GM12873 (cell line): ENCODE data around the gene RBBP4.

Experiments used
- TF ChIP-seq, protein P1 (sequence below): IDR thresholded peaks from 2 replicates; pipeline ENCODE4 v1.5.1; 2012; ENCODE audit warnings: low read depth, mild to moderate bottlenecking, moderate library complexity, low read length, control low read depth; ENCODE audit not compliant: insufficient read depth; ENCODE audit errors: missing control alignments

Gene RBBP4

DNA sequence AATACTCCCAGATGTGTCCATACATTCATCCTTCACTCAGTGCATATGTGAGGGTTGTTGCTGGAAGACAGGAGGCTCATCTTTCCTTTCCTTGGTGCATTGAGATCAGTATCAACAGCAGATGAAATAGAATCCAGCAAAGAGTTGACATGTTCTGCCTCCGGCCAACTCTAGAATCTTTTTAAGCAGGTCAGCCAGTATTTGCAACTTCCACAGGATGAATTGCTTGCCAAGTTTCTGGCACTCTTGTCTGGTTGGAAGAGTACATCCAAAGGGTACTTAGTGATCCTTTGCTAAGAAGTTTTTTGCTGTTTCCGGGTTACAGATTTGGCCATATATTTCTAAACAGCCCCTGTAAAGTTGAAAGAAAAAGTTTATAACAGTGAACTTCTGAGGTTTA lies 30.5 kb downstream of the RBBP4 start:
- TF ChIP-seq, protein P1, sequence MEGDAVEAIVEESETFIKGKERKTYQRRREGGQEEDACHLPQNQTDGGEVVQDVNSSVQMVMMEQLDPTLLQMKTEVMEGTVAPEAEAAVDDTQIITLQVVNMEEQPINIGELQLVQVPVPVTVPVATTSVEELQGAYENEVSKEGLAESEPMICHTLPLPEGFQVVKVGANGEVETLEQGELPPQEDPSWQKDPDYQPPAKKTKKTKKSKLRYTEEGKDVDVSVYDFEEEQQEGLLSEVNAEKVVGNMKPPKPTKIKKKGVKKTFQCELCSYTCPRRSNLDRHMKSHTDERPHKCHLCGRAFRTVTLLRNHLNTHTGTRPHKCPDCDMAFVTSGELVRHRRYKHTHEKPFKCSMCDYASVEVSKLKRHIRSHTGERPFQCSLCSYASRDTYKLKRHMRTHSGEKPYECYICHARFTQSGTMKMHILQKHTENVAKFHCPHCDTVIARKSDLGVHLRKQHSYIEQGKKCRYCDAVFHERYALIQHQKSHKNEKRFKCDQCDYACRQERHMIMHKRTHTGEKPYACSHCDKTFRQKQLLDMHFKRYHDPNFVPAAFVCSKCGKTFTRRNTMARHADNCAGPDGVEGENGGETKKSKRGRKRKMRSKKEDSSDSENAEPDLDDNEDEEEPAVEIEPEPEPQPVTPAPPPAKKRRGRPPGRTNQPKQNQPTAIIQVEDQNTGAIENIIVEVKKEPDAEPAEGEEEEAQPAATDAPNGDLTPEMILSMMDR, result no peak

DNA sequence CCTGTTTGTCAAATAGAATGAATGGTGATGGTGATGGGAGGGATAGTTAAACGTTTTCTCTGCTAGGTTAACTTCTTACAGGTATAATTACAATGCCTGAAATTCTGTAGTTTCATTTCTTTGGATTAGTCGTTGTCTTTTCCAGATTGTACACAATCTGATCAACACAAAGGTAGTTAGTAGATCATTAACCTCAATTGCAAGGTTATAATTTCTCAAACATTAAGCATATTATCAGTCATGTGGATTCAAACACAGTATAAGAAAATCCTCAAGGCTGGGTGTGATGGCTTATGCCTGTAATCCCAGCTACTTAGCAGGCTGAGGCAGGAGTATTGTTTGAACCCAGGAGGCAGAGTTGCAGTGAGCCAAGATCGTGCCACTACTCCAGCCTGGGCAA lies 31.0 kb downstream of the RBBP4 start:
- TF ChIP-seq, protein P1, result no peak

GRCh38 chr1:32683397-32683796 lies 32.4 kb downstream of the RBBP4 start:
- TF ChIP-seq, protein P1, result no peak

DNA sequence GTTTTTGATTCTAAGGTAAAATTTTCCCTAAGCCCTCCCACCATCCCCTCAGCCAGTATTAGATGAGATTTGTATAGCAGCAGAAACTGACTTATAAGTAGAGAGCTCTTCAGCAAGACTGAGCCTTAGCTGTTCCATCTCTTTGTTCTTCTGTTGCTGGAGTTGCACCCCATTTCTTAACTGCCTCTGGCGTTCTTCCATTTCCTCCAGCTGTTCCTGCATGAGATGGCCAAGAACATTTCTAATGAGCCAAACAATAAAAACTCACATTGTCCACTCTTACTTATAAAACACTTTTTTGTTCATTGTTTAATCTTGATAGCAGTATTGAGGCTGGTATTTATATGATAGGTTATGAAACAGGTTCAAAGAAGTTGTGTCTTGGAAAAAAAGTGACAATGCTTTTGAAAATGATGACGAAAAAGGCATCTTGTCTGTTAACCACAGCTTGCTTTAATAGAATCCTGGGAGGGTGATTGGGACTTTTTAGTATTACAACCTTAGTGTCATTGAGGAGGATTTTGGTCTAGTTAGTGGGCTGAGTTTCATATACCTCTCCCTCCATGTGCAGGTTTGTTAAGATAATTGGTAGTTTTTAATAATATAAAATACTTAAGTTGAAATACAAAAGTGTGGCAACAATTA lies 33.3 kb downstream of the RBBP4 start:
- TF ChIP-seq, protein P1, result no peak

DNA sequence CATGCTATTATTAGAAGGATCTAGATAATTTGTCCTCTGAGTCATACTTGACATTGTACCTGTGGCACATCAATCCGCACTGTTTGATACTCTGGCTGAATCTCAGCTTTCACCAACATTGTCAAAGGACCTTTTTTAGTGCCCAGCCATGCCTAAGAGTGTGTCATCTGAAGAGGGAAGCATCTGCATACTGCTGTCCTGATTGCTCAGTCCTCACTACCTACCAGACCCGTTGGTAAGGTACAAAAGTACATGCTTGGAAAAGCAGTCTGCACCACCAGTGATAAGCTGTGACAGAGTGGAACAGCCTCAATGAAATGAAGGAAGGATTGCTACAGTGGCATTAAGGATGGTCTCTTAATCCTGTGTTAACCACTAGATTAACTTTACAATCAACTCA lies 34.5 kb downstream of the RBBP4 start:
- TF ChIP-seq, protein P1, result no peak

DNA sequence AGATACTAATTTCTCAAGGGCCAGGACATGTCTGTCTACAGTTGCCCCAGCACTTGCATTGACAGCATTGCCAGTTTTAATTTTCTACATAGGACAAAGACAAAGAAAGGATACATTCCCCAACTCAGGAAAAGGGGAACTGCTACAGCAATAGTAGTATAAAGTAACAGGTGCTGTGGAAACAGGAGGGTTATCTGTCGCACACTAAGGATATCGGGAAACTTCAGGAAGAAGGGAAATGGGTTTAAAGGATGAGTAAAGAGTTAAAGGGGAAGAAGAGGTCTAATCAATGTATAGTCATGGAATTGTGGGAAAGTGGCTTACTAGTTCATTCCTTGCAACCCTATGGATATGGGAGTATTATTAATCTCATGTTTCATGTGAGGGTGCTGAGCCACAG lies 35.4 kb downstream of the RBBP4 start:
- TF ChIP-seq, protein P1, result no peak

DNA sequence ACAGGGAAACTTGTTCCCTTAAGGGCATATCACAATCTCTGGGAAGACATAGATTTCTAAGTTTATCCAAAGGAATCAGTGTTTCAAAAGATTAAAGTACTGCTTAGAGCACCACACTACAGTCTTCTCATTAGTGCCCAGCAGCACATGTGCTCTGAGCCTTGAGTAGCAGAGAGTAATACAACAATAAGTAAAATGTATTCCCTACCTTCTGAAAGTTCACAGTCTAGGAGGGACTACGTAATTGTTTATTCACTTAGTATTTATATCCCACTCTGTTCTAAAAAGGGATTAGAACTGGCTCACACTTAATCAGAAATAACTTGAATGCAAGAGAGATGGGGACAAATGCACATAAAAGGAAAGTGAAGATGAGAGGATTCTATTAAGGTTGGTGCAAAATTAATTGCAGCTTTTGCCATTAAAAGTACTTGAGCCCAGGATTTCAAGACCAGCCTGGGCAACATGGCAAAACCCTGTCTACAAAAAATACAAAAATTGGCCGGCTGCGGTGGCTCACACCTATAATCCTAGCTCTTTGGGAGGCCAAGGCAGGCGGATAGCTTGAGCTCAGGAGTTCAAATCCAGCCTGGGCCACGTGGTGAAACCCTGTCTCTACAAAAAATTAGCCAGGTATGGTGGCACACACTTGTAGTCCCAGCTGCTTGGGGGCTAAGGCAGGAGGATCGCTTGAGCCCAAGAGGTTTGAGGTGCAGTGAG lies 42.6 kb downstream of the RBBP4 start:
- TF ChIP-seq, protein P1, result no peak
